GM23338 (cell line): ENCODE data around the gene TSC22D1. TPM values are rescaled to one million over a fixed set of nuclear protein-coding genes. Genes with fewer than 3 reads are reported as not detected.

Source experiments
- ATAC-seq: fragments of 200-7000 bp; cut with Tn5 transposase; 3 replicates; pipeline ENCODE4 v1.9.1; 2020
- DNase-seq: peaks from one replicate; pipeline ENCODE4 v3.0.0-alpha.2; 2015; ENCODE audit warnings: low spot score
- H2AFZ ChIP-seq: fragments of 200-600 bp; sonication (generic); 2 replicates; pipeline ENCODE4 v1.8.0; 2016; ENCODE audit warnings: antibody characterized with exemption, mild to moderate bottlenecking, moderate library complexity
- H3F3A ChIP-seq: fragments of 200-600 bp; sonication (generic); replicated peaks from 2 replicates; pipeline ENCODE4 v1.8.0; 2017; ENCODE audit warnings: antibody characterized with exemption, mixed run types, low read depth
- H3K27ac ChIP-seq: fragments of 200-600 bp; sonication (generic); 2 replicates; pipeline ENCODE4 v1.6.1; 2016; ENCODE audit warnings: low read depth
- H3K27me3 ChIP-seq: fragments of 200-600 bp; sonication (generic); 2 replicates; pipeline ENCODE4 v1.8.0; 2016; ENCODE audit warnings: mild to moderate bottlenecking, mixed run types, moderate library complexity; ENCODE audit not compliant: insufficient read depth
- H3K36me3 ChIP-seq: fragments of 200-600 bp; sonication (generic); 2 replicates; pipeline ENCODE4 v1.8.0; 2016; ENCODE audit warnings: mild to moderate bottlenecking; ENCODE audit not compliant: insufficient read depth
- H3K4me1 ChIP-seq: fragments of 200-600 bp; sonication (generic); 2 replicates; pipeline ENCODE4 v1.8.0; 2016; ENCODE audit warnings: mild to moderate bottlenecking, moderate library complexity; ENCODE audit not compliant: insufficient read depth
- H3K4me2 ChIP-seq: fragments of 200-600 bp; sonication (generic); 2 replicates; pipeline ENCODE4 v1.7.1; 2017; ENCODE audit warnings: mixed run types
- H3K4me3 ChIP-seq: fragments of 200-600 bp; sonication (generic); 2 replicates; pipeline ENCODE4 v1.6.1; 2016; ENCODE audit warnings: mixed run types
- H3K79me2 ChIP-seq: fragments of 200-600 bp; sonication (generic); replicated peaks from 2 replicates; pipeline ENCODE4 v1.8.0; 2017; ENCODE audit warnings: mild to moderate bottlenecking; ENCODE audit not compliant: insufficient read depth
- H3K9me2 ChIP-seq: fragments of 200-600 bp; sonication (generic); 2 replicates; pipeline ENCODE4 v1.8.0; 2017; ENCODE audit not compliant: insufficient read depth
- H4K20me1 ChIP-seq: fragments of 200-600 bp; sonication (generic); replicated peaks from 2 replicates; pipeline ENCODE4 v1.8.0; 2017; ENCODE audit warnings: mild to moderate bottlenecking; ENCODE audit not compliant: insufficient read depth
- H3K27ac Mint-ChIP-seq: 2 replicates; pipeline ENCODE4 v1.8.0; 2020; ENCODE audit warnings: inconsistent platforms, mild to moderate bottlenecking, moderate library complexity, mixed read lengths
- H3K27me3 Mint-ChIP-seq: 3 replicates; pipeline ENCODE4 v1.8.0; 2022; ENCODE audit warnings: low read depth, mild to moderate bottlenecking, moderate library complexity, mixed read lengths, inconsistent platforms; ENCODE audit not compliant: insufficient read depth, poor library complexity
- H3K36me3 Mint-ChIP-seq: 3 replicates; pipeline ENCODE4 v1.8.0; 2021; ENCODE audit warnings: low read depth, mild to moderate bottlenecking, inconsistent platforms, moderate library complexity, mixed read lengths
- H3K4me1 Mint-ChIP-seq: 3 replicates; pipeline ENCODE4 v1.8.0; 2020; ENCODE audit warnings: mild to moderate bottlenecking, inconsistent platforms, mixed read lengths
- H3K4me3 Mint-ChIP-seq: 3 replicates; pipeline ENCODE4 v1.8.0; 2021; ENCODE audit warnings: moderate library complexity, mild to moderate bottlenecking, inconsistent platforms, mixed read lengths
- H3K9me3 Mint-ChIP-seq: 3 replicates; pipeline ENCODE4 v1.8.0; 2020; ENCODE audit warnings: moderate library complexity, mild to moderate bottlenecking, inconsistent platforms, mixed read lengths
- CREB1 ChIP-seq: fragments of 250-450 bp; sonication (Bioruptor Pico); IDR thresholded peaks from 2 replicates; pipeline ENCODE4 v1.5.0; 2020; ENCODE audit warnings: low read depth, mild to moderate bottlenecking, moderate library complexity
- EZH2 ChIP-seq: fragments of 200-600 bp; sonication (generic); IDR thresholded peaks from one replicate; pipeline ENCODE4 v1.8.0; 2017; ENCODE audit warnings: antibody characterized with exemption, mild to moderate bottlenecking, low read depth; ENCODE audit not compliant: unreplicated experiment
- EZH2phosphoT487 ChIP-seq: fragments of 200-600 bp; sonication (generic); IDR thresholded peaks from one replicate; pipeline ENCODE4 v1.8.1; 2018; ENCODE audit warnings: antibody characterized with exemption; ENCODE audit not compliant: unreplicated experiment
- JUNB ChIP-seq: IDR thresholded peaks from one replicate; pipeline ENCODE4 v1.6.1; 2016; ENCODE audit warnings: antibody characterized with exemption; ENCODE audit not compliant: unreplicated experiment
- NANOG ChIP-seq: IDR thresholded peaks from 2 replicates; pipeline ENCODE4 v1.6.1; 2016; ENCODE audit warnings: antibody characterized with exemption, borderline replicate concordance
- POLR2AphosphoS5 ChIP-seq: IDR thresholded peaks from 2 replicates; pipeline ENCODE4 v1.6.1; 2016; ENCODE audit warnings: antibody characterized with exemption, low read depth
- STAT1 ChIP-seq: IDR thresholded peaks from one replicate; pipeline ENCODE4 v1.6.1; 2016; ENCODE audit warnings: antibody characterized with exemption; ENCODE audit not compliant: unreplicated experiment
- ZNF114 ChIP-seq: fragments of 250-450 bp; sonication (Bioruptor Pico); IDR thresholded peaks from 2 replicates; pipeline ENCODE4 v1.5.0; 2020; ENCODE audit warnings: mild to moderate bottlenecking, moderate library complexity
- ZNF331 ChIP-seq: fragments of 250-450 bp; sonication (Bioruptor Pico); IDR thresholded peaks from 2 replicates; pipeline ENCODE4 v1.5.0; 2020; ENCODE audit warnings: low read depth, mild to moderate bottlenecking, moderate library complexity
- polyA plus RNA-seq: library from polyadenylated mRNA; unstranded; fragments of >200 nt; fragmentation: Nextera tagmentation; extraction: Ambion mirVana; gene quantifications from 2 replicates; pipeline ENCODE4 v1.2.1, GENCODE V29; 2016
- total RNA-seq: library from RNA; depleted of rRNA; stranded (reverse); fragments of >200 nt; shearing (Covaris generic); gene quantifications from 2 replicates; pipeline ENCODE4 v1.2.3, GENCODE V29; 2014
- TF ChIP-seq, protein P1 (sequence below): IDR thresholded peaks from 2 replicates; pipeline ENCODE4 v1.6.1; 2016; ENCODE audit warnings: antibody characterized with exemption
- TF ChIP-seq, protein P2 (sequence below), 2 experiments: fragments of 200-600 bp in 1 of 2; sonication (generic) in 1 of 2; conservative IDR thresholded peaks; 2 replicates each; pipeline versions ENCODE4 v1.5.1 to v1.6.1; 2016 to 2017; ENCODE audit warnings: antibody characterized with exemption in 2 of 2, low read depth in 2 of 2, mild to moderate bottlenecking in 2 of 2, moderate library complexity in 1 of 2
- TF ChIP-seq, protein P3 (sequence below): fragments of 250-450 bp; sonication (Bioruptor Pico); IDR thresholded peaks from 2 replicates; pipeline ENCODE4 v1.5.0; 2020; ENCODE audit warnings: mild to moderate bottlenecking, moderate library complexity
- TF ChIP-seq, protein P4 (sequence below): IDR thresholded peaks from one replicate; pipeline ENCODE4 v1.6.1; 2018; ENCODE audit warnings: antibody characterized with exemption; ENCODE audit not compliant: unreplicated experiment

Gene TSC22D1
- total and polyA plus RNA-seq, 2 experiments from 2014 or later, result 58.5 to 114 TPM

DNA sequence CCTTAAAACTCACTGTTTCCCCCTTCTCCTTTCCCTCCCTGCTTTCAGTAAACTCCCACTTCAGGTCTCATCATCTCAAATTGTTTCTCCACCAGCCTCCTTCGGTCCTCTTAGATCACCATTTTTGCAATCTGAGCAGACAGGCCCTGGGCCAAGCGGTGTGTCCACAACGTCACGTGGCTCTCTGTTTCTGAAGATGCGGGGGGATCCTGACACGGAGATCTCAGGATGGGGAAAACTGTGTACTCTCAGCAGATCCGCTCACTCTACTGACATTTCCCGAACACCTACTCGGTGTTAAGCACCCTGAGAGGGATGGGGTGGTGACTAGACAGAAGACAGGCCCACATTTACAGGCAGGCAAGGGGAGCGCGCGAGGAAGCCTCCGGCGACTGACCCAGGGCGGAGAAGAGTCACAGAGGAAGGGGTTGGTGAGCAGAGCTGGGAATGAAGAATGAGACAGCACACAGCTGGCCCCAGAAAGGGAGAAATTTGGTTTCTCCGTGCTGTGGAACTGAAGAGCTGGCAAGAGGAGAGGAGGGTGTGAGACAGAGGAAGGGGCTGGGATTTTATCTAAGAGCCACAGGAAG lies 163.7 kb downstream of the TSC22D1 start:
- no peak for ATAC-seq
- no peak overlapping the region for H3K27ac Mint-ChIP-seq
- peaks cover 3% of the 10 kb centered on the region; the same call in 1 of the 3 replicates for H3K36me3 Mint-ChIP-seq

More for the DNA sequence above, 163.7 kb downstream of the TSC22D1 start:
- H3K27me3 ChIP-seq, result no peaks in the 10 kb centered on the region
- no peak overlapping the region for H3K4me3 ChIP-seq
- TF ChIP-seq, protein P1, sequence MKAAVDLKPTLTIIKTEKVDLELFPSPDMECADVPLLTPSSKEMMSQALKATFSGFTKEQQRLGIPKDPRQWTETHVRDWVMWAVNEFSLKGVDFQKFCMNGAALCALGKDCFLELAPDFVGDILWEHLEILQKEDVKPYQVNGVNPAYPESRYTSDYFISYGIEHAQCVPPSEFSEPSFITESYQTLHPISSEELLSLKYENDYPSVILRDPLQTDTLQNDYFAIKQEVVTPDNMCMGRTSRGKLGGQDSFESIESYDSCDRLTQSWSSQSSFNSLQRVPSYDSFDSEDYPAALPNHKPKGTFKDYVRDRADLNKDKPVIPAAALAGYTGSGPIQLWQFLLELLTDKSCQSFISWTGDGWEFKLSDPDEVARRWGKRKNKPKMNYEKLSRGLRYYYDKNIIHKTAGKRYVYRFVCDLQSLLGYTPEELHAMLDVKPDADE, result no peak
- TF ChIP-seq JUNB (no peak), ZNF331 (CRISPR knock-in tag) (no peak), EZH2 (no peak), NANOG (no peak), STAT1 (no peak), EZH2phosphoT487 (no peak), ZNF114 (CRISPR knock-in tag) (no peak), CREB1 (CRISPR knock-in tag) (no peak), POLR2AphosphoS5 (no peak)
- TF ChIP-seq, protein P2, sequence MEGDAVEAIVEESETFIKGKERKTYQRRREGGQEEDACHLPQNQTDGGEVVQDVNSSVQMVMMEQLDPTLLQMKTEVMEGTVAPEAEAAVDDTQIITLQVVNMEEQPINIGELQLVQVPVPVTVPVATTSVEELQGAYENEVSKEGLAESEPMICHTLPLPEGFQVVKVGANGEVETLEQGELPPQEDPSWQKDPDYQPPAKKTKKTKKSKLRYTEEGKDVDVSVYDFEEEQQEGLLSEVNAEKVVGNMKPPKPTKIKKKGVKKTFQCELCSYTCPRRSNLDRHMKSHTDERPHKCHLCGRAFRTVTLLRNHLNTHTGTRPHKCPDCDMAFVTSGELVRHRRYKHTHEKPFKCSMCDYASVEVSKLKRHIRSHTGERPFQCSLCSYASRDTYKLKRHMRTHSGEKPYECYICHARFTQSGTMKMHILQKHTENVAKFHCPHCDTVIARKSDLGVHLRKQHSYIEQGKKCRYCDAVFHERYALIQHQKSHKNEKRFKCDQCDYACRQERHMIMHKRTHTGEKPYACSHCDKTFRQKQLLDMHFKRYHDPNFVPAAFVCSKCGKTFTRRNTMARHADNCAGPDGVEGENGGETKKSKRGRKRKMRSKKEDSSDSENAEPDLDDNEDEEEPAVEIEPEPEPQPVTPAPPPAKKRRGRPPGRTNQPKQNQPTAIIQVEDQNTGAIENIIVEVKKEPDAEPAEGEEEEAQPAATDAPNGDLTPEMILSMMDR (conservative IDR thresholded peaks at IDR 0.05; ENCODE audit: low read depth in 2 of 2), result no peak
- TF ChIP-seq, protein P3, sequence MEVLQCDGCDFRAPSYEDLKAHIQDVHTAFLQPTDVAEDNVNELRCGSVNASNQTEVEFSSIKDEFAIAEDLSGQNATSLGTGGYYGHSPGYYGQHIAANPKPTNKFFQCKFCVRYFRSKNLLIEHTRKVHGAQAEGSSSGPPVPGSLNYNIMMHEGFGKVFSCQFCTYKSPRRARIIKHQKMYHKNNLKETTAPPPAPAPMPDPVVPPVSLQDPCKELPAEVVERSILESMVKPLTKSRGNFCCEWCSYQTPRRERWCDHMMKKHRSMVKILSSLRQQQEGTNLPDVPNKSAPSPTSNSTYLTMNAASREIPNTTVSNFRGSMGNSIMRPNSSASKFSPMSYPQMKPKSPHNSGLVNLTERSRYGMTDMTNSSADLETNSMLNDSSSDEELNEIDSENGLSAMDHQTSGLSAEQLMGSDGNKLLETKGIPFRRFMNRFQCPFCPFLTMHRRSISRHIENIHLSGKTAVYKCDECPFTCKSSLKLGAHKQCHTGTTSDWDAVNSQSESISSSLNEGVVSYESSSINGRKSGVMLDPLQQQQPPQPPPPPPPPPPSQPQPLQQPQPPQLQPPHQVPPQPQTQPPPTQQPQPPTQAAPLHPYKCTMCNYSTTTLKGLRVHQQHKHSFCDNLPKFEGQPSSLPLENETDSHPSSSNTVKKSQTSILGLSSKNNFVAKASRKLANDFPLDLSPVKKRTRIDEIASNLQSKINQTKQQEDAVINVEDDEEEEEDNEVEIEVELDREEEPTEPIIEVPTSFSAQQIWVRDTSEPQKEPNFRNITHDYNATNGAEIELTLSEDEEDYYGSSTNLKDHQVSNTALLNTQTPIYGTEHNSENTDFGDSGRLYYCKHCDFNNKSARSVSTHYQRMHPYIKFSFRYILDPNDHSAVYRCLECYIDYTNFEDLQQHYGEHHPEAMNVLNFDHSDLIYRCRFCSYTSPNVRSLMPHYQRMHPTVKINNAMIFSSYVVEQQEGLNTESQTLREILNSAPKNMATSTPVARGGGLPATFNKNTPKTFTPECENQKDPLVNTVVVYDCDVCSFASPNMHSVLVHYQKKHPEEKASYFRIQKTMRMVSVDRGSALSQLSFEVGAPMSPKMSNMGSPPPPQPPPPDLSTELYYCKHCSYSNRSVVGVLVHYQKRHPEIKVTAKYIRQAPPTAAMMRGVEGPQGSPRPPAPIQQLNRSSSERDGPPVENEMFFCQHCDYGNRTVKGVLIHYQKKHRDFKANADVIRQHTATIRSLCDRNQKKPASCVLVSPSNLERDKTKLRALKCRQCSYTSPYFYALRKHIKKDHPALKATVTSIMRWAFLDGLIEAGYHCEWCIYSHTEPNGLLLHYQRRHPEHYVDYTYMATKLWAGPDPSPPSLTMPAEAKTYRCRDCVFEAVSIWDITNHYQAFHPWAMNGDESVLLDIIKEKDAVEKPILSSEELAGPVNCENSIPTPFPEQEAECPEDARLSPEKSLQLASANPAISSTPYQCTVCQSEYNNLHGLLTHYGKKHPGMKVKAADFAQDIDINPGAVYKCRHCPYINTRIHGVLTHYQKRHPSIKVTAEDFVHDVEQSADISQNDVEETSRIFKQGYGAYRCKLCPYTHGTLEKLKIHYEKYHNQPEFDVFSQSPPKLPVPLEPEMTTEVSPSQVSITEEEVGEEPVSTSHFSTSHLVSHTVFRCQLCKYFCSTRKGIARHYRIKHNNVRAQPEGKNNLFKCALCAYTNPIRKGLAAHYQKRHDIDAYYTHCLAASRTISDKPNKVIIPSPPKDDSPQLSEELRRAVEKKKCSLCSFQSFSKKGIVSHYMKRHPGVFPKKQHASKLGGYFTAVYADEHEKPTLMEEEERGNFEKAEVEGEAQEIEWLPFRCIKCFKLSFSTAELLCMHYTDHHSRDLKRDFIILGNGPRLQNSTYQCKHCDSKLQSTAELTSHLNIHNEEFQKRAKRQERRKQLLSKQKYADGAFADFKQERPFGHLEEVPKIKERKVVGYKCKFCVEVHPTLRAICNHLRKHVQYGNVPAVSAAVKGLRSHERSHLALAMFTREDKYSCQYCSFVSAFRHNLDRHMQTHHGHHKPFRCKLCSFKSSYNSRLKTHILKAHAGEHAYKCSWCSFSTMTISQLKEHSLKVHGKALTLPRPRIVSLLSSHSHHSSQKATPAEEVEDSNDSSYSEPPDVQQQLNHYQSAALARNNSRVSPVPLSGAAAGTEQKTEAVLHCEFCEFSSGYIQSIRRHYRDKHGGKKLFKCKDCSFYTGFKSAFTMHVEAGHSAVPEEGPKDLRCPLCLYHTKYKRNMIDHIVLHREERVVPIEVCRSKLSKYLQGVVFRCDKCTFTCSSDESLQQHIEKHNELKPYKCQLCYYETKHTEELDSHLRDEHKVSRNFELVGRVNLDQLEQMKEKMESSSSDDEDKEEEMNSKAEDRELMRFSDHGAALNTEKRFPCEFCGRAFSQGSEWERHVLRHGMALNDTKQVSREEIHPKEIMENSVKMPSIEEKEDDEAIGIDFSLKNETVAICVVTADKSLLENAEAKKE (CRISPR knock-in tag), result no peak
- TF ChIP-seq, protein P4, sequence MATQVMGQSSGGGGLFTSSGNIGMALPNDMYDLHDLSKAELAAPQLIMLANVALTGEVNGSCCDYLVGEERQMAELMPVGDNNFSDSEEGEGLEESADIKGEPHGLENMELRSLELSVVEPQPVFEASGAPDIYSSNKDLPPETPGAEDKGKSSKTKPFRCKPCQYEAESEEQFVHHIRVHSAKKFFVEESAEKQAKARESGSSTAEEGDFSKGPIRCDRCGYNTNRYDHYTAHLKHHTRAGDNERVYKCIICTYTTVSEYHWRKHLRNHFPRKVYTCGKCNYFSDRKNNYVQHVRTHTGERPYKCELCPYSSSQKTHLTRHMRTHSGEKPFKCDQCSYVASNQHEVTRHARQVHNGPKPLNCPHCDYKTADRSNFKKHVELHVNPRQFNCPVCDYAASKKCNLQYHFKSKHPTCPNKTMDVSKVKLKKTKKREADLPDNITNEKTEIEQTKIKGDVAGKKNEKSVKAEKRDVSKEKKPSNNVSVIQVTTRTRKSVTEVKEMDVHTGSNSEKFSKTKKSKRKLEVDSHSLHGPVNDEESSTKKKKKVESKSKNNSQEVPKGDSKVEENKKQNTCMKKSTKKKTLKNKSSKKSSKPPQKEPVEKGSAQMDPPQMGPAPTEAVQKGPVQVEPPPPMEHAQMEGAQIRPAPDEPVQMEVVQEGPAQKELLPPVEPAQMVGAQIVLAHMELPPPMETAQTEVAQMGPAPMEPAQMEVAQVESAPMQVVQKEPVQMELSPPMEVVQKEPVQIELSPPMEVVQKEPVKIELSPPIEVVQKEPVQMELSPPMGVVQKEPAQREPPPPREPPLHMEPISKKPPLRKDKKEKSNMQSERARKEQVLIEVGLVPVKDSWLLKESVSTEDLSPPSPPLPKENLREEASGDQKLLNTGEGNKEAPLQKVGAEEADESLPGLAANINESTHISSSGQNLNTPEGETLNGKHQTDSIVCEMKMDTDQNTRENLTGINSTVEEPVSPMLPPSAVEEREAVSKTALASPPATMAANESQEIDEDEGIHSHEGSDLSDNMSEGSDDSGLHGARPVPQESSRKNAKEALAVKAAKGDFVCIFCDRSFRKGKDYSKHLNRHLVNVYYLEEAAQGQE, result no peak
- H3K27ac ChIP-seq, result no peak overlapping the region
- no peak for DNase-seq
- Mint-ChIP-seq H3K27me3 (peaks cover 15% of the 10 kb centered on the region), H3K9me3 (peaks cover 4% of the 10 kb centered on the region), H3K4me3 (no peak overlapping the region), H3K4me1 (peaks cover 44% of the 10 kb centered on the region)
- peaks cover 32% of the 10 kb centered on the region for H3K4me1 ChIP-seq
- H2AFZ ChIP-seq, result peak overlapping the region; percentile 93; the same call in 1 of the 2 replicates
- H3K4me2 ChIP-seq, result no peak overlapping the region
- H3K79me2 ChIP-seq, result no peaks in the 10 kb centered on the region
- no peaks in the 10 kb centered on the region for H3F3A ChIP-seq
- no peaks in the 10 kb centered on the region for H3K9me2 ChIP-seq
- no peaks in the 10 kb centered on the region for H4K20me1 ChIP-seq
- H3K36me3 ChIP-seq, result no peaks in the 10 kb centered on the region
